Neuron (in vitro differentiated cells): ENCODE measurements around the gene BMERB1.

Experiments
- H2AFZ ChIP-seq: one replicate; pipeline ENCODE4 v1.6.1; 2013; ENCODE audit warnings: low read depth, mild to moderate bottlenecking, inconsistent platforms, low read length, moderate library complexity
- H3K27me3 ChIP-seq: one replicate; pipeline ENCODE4 v1.6.1; 2013; ENCODE audit warnings: low read length; ENCODE audit not compliant: insufficient read depth
- H3K36me3 ChIP-seq: one replicate; pipeline ENCODE4 v1.6.1; 2013; ENCODE audit warnings: low read length; ENCODE audit not compliant: insufficient read depth
- H3K4me1 ChIP-seq: one replicate; pipeline ENCODE4 v1.6.1; 2013; ENCODE audit warnings: low read length; ENCODE audit not compliant: insufficient read depth
- H3K4me3 ChIP-seq: 2 replicates; pipeline ENCODE4 v1.5.1; 2013; ENCODE audit warnings: mild to moderate bottlenecking, low read length, moderate library complexity
- H3K9me3 ChIP-seq: one replicate; pipeline ENCODE4 v1.6.1; 2013; ENCODE audit warnings: low read length

BMERB1 gene

DNA sequence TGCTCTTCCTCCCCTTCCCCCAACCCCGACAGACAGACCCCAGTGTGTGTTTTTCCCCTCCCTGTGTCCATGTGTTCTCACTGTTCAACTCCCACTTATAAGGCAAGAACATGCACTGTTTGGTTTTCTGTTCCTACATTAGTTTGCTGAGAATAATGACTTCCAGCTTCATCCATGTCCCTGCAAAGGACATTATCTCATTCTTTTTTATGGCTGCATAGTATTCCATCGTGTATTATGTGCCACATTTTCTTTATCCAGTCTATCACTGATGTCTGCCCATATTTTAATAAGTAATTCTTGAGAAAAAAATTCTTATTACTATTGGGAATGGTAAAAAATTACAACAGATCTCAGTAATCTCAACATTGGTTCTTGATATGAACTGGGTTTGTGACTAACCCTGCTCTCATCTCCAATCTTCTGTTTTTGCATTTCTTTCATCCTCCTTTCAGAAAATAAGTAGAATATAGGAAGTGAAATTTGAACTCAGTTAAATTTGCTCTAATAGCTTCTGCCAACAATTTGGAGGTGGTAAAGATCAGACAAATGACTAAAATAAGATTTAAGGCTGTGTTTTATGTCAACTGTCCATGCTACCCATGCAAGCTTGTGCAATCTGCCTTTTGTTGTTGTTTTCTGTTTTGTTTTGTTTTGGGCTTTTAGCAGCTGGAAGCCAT, 197.5 kb downstream of the BMERB1 start:
- Histone ChIP-seq H3K4me1 (no peaks in the 10 kb centered on the region), H2AFZ (no peak overlapping the region), H3K4me3 (no peak overlapping the region), H3K36me3 (peaks cover 84% of the 10 kb centered on the region), H3K9me3 (no peaks in the 10 kb centered on the region), H3K27me3 (no peaks in the 10 kb centered on the region)

DNA sequence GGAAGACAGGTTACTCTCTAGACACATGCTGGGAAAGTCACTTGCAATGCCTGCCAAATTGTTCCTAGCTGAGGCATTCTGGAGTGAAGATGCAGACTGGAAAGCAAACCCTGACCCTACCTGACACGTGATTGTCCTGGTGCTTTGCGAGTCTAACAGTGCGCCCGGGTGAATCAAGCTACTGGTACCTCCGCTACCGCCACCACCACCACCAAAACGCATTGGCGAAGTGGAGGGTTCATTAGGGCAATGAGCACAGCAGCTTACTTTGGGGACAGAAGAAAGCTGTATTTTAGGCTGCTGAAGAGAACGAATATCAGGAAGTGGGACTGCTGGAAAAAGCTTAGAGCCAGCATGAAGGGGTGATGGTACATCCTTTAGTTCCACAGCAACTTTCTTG, 201.5 kb downstream of the BMERB1 start:
- no peaks in the 10 kb centered on the region for H3K9me3 ChIP-seq
- H2AFZ ChIP-seq: no peak overlapping the region
- no peaks in the 10 kb centered on the region for H3K27me3 ChIP-seq
- no peaks in the 10 kb centered on the region for H3K4me1 ChIP-seq
- H3K4me3 ChIP-seq: no peak overlapping the region
- H3K36me3 ChIP-seq: peaks cover 77% of the 10 kb centered on the region

DNA sequence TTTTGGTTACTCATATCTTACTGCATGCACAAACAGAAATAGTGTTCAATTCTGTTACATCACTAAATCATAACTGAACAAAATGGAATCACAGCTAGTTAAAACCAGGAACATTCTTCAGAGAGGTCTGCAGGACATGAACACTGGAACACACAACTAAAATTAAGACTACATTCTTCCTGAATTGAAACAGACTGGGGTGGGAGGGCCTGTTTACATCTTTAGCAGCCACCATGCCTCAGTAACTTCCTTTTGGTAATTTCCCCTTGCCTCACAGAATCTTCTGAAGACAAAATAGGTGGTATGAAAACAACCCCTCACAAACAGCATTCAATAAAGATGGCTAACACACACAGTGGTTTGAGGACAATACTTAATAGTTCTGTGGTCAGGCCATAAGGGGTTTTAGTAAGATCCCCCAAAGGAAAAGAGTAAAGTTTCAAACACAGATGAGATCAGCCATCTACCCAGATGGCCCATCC, 202.0 kb downstream of the BMERB1 start:
- H3K9me3 ChIP-seq: no peaks in the 10 kb centered on the region
- H3K4me3 ChIP-seq: no peak overlapping the region
- peaks cover 3% of the 10 kb centered on the region for H3K4me1 ChIP-seq
- peaks cover 73% of the 10 kb centered on the region for H3K36me3 ChIP-seq
- no peak overlapping the region for H2AFZ ChIP-seq
- H3K27me3 ChIP-seq: no peaks in the 10 kb centered on the region
